GM21447 (cell line): Measurements from ENCODE around the gene IGSF3.

Experiments used
- ATAC-seq: cut with Tn5 transposase; IDR thresholded peaks from one replicate; pipeline ENCODE4 v1.9.1; 2021; ENCODE audit not compliant: unreplicated experiment

The IGSF3 gene

DNA sequence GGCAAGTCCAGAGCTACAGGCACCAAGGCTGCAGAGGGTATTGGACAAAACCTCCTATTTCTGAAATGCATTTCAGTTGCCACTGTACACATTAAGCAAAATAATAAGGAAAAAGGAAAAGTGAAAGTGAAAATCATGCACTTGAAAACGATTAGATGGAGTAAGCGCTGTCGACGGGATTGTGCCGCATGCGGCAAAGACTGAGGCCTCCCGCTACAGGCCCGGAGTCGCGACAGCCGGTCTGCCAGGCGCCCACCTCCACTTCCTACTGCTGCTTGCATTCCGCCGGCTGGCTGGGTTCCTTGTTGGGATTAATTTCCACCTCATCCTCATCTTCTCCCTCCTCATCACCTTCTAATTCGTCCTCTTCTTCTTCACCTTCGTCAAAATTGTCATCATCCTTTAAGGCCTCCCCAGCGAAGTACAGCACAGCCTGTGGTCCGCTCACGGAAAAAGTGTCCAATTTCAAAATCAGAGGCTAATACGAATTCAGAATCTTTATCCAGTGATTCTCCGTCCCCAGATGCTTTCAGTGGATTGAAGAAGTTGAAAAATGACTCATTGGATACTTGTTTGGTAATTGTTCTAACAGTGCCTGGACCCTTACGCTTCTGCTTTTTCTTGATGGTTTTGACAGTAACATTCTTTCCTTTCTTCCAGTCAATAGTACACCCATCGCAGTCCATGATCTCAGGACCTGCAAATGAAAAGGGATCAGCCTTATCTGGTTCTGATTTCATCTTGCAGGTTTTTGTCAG, 134.7 kb downstream of the IGSF3 start:
- no peak for ATAC-seq

DNA sequence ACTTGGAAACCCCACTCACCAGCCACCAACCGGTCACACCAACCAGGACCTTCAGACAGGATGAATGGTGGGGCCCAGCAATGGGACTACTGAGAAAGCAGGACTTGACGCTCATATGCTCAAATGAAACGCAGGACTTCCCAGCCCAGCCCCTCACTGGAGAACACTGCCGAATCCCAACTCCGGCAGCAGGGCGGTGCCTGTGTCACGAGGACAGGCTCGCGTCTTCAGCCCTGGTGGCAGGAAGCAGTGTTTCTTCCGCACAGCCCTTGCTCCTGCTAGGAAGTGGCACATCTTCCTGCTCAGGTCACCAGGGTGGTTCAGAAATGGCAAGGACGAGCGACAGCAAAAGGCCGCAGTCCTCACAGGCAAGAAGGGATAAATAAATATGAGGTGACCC, 135.6 kb downstream of the IGSF3 start:
- no peak for ATAC-seq

DNA sequence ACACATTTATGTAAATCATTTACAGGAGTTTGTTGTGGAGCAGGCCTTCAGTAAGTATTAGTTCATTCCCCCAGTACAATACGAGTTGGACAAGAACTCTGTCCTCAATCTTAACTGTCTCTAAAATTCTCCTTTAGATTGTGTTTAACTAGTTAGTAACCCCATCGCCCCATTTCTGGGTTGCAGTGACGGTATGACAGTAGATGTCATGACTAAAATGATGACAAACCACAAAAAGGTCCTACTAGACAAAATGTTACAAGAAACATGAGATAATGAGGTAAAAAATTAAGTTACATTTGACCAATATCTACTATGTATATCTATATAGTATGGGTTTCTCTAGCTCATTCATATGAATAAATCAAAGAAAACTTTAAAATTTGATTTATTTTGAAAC, 137.9 kb downstream of the IGSF3 start:
- ATAC-seq = no peak

DNA sequence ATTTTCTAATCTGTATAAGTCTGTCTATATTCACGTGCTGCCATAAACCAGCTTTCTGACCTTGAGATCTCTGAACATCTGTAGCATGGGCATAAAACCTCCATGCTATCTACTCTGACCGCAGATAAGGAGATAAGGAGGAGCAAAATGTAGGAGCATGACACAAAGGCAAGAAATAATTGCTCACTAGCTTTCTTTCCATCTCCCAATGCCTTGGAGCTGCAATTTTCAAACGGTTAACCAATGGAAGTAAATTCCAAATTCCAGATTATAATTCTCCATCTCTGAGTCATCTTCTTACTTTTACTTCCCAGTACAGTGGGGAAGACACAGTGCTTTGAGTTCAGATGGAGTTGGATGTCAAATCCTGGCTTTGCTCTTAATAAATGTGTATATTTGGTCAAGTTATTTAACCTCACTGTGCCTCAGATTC, 138.3 kb downstream of the IGSF3 start:
- ATAC-seq = no peak

DNA sequence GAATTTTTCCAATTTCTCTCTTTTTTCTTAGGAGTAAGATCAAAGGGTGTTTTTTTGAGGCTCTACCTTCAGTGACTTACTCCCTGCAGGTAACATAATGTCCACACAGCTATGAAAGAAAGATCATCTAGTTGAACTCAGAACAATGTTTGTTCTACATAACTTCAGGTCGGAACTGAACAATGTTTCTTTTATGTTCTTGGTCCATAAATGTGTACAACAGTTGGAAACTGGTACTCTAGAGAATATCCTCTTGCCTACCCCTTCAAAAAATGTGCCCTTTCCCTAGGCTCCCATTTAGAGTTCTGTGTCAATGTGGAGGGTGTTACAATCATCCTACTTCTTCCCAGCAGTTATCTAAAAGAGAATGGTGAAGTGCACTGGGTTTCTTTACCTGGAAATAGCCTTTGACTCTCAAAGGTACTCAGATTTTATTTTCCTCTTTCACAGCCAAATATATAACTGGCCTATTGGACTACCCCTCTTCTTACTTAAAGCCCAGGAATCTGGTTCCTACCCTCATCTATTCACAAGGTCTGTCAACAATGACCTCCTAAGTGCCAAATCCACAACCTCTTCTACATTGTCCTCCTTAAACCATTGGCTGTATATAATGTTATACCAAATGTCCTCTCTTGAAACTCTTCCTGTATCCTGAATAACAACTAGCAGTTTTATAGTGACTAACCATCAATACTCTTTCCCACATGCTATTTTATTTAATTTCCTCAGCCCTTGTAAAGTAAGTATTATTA, 139.0 kb downstream of the IGSF3 start:
- ATAC-seq = no peak

DNA sequence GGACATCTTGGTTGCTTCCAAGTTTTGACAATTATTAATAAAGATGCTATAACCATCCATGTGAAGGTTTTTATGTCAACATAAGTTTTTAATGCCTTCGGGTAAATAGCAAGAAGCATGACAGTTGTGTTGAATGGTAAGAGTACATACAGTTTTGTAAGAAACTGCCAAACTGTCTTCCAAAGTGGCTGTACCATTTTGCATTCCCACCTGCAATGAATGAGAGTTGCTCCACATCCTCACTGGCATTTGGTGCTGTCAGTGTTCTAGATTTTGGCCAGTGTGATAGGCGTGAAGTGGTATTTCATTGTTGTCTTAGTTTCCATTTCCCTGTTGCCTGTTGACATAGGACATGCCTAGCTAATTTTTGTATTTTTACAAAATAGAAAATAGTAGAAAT, 142.1 kb downstream of the IGSF3 start:
- ATAC-seq = no peak
